Measurements from ENCODE around the gene CEP41. TPM values are rescaled to one million over a fixed set of nuclear protein-coding genes. Genes with fewer than 3 reads are reported as not detected.

Gene CEP41
- polyA plus RNA-seq, 1 donor from 2014 or later, result 47.0 TPM

- Histone ChIP-seq H3K27ac (ENCODE audit: low read length) (no peak overlapping the region), H3K4me2 (ENCODE audit: low read length) (no peak overlapping the region), H3K79me2 (replicated peaks; ENCODE audit: insufficient read depth, low read length) (no peaks in the 10 kb centered on the region), H4K20me1 (ENCODE audit: insufficient read depth) (no peaks in the 10 kb centered on the region), H3K9me3 (ENCODE audit: low read length) (no peaks in the 10 kb centered on the region), H3K36me3 (ENCODE audit: insufficient read depth, low read length) (no peaks in the 10 kb centered on the region), H2AFZ (ENCODE audit: low read depth, low read length) (no peak overlapping the region), H3K4me3 (ENCODE audit: low read length) (no peak overlapping the region), H3K9ac (ENCODE audit: low read length) (no peak overlapping the region), H3K27me3 (ENCODE audit: insufficient read depth, low read depth, low read length) (no peaks in the 10 kb centered on the region), H3K9me2 (ENCODE audit: insufficient read depth, low read length) (no peaks in the 10 kb centered on the region), H3F3A (ENCODE audit: insufficient read depth, low read length, poor library complexity, severe bottlenecking) (peaks cover 7% of the 10 kb centered on the region)
- TF ChIP-seq EP300 (conservative IDR thresholded peaks at IDR 0.05; ENCODE audit: poor library complexity, severe bottlenecking) (no peak), TAF1 (IDR thresholded peaks at IDR 0.05; ENCODE audit: low read depth) (no peak), REST (IDR thresholded peaks at IDR 0.05; ENCODE audit: borderline replicate concordance) (no peak), RAD21 (conservative IDR thresholded peaks at IDR 0.05) (no peak), MXI1 (conservative IDR thresholded peaks at IDR 0.05; ENCODE audit: poor library complexity, severe bottlenecking) (no peak), SMC3 (conservative IDR thresholded peaks at IDR 0.05; ENCODE audit: poor library complexity) (no peak), CTCF (IDR thresholded peaks at IDR 0.05; ENCODE audit: poor library complexity, severe bottlenecking) (no peak), POLR2AphosphoS5 (IDR thresholded peaks at IDR 0.05) (no peak), EZH2 (IDR thresholded peaks at IDR 0.05; ENCODE audit: borderline replicate concordance, insufficient read depth, low read length, poor library complexity, severe bottlenecking) (no peak)
Observed at GRCh38 chr7:130413201-130413600, 27.6 kb downstream of the CEP41 start.

- Histone ChIP-seq H3K9ac (ENCODE audit: low read length) (no peak overlapping the region), H3K9me3 (ENCODE audit: low read length) (no peaks in the 10 kb centered on the region), H3F3A (ENCODE audit: insufficient read depth, low read length, poor library complexity, severe bottlenecking) (peaks cover 7% of the 10 kb centered on the region), H3K27ac (ENCODE audit: low read length) (peak overlapping the region; percentile 22), H3K36me3 (ENCODE audit: insufficient read depth, low read length) (no peaks in the 10 kb centered on the region), H3K9me2 (ENCODE audit: insufficient read depth, low read length) (no peaks in the 10 kb centered on the region), H3K79me2 (replicated peaks; ENCODE audit: insufficient read depth, low read length) (no peaks in the 10 kb centered on the region), H3K27me3 (ENCODE audit: insufficient read depth, low read depth, low read length) (no peaks in the 10 kb centered on the region), H4K20me1 (ENCODE audit: insufficient read depth) (no peaks in the 10 kb centered on the region), H3K4me3 (ENCODE audit: low read length) (no peak overlapping the region), H2AFZ (ENCODE audit: low read depth, low read length) (no peak overlapping the region), H3K4me2 (ENCODE audit: low read length) (no peak overlapping the region)
- TF ChIP-seq TAF1 (IDR thresholded peaks at IDR 0.05; ENCODE audit: low read depth) (no peak), REST (IDR thresholded peaks at IDR 0.05; ENCODE audit: borderline replicate concordance) (no peak), EZH2 (IDR thresholded peaks at IDR 0.05; ENCODE audit: borderline replicate concordance, insufficient read depth, low read length, poor library complexity, severe bottlenecking) (no peak), EP300 (conservative IDR thresholded peaks at IDR 0.05; ENCODE audit: poor library complexity, severe bottlenecking) (no peak), POLR2AphosphoS5 (IDR thresholded peaks at IDR 0.05) (no peak), SMC3 (conservative IDR thresholded peaks at IDR 0.05; ENCODE audit: poor library complexity) (no peak), RAD21 (conservative IDR thresholded peaks at IDR 0.05) (no peak), CTCF (IDR thresholded peaks at IDR 0.05; ENCODE audit: poor library complexity, severe bottlenecking) (no peak), MXI1 (conservative IDR thresholded peaks at IDR 0.05; ENCODE audit: poor library complexity, severe bottlenecking) (no peak)
Observed at GRCh38 chr7:130410868-130411541, 29.8 kb downstream of the CEP41 start.

All from neural cell (in vitro differentiated cells).